NT2/D1 (cell line): ENCODE measurements around the gene NAA30.
A peak's percentile ranks its signal among the peaks of the same experiment; 100 is the strongest.

ENCODE experiments used
- DNase-seq: peaks from one replicate; pipeline ENCODE4 v3.0.0-alpha.2; 2011; ENCODE audit warnings: low read depth, low spot score
- H3K27me3 ChIP-seq: 2 replicates; pipeline ENCODE4 v1.6.0; 2011; ENCODE audit warnings: mild to moderate bottlenecking; ENCODE audit not compliant: insufficient read length, insufficient read depth
- H3K36me3 ChIP-seq: 2 replicates; pipeline ENCODE4 v1.6.1; 2011; ENCODE audit warnings: mild to moderate bottlenecking, low read length, mixed read lengths; ENCODE audit not compliant: insufficient read depth, insufficient read length
- H3K4me1 ChIP-seq: 2 replicates; pipeline ENCODE4 v1.5.1; 2011; ENCODE audit not compliant: insufficient read depth, insufficient read length
- H3K4me3 ChIP-seq: 2 replicates; pipeline ENCODE4 v1.5.1; 2011; ENCODE audit warnings: low read depth; ENCODE audit not compliant: insufficient read length
- H3K9ac ChIP-seq: 2 replicates; pipeline ENCODE4 v1.6.0; 2011; ENCODE audit warnings: low read depth; ENCODE audit not compliant: insufficient read length
- H3K9me3 ChIP-seq: 2 replicates; pipeline ENCODE4 v1.5.1; 2011; ENCODE audit warnings: mild to moderate bottlenecking, low read length; ENCODE audit not compliant: insufficient read depth
- SUZ12 ChIP-seq: IDR thresholded peaks from 2 replicates; pipeline ENCODE4 v1.6.1; 2011; ENCODE audit not compliant: insufficient read length, insufficient read depth; ENCODE audit errors: extremely low read depth
- YY1 ChIP-seq: IDR thresholded peaks from 2 replicates; pipeline ENCODE4 v1.6.1; 2011; ENCODE audit not compliant: insufficient read length, insufficient read depth
- ZNF274 ChIP-seq: IDR thresholded peaks from 2 replicates; pipeline ENCODE4 v1.6.1; 2011; ENCODE audit warnings: mild to moderate bottlenecking, low read depth, low read length

NAA30 gene

DNA sequence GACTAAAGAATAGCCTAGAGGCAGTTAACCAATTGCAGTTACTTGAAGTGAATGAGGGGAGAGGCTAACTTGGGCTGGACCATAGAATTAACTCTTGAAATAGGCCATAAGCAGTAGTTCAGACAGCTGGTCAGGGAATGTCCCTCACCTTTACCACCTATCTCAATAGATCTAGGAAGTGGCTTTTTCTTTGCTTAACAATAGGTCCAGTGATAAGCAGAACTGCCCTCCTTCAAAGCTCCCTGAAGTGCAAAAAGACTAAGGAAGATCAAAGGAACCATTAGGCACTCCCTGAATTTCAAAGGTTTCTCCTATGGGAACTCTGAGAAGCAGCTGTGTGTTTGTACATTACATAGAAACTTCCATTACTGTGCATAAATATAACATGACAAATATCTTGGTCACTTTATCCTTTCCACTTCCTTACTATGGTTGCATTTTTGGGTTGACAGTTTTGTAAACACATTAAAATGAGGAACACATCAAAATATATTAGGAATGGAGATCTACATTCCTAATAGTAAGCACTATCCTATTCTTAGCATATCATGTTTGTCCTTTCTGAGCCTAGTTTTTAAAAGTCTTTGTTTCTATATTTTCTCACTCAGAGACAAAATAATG, 7.2 kb upstream of the NAA30 start:
- Histone ChIP-seq H3K4me1 (no peaks in the 10 kb centered on the region), H3K4me3 (no peak overlapping the region), H3K36me3 (no peaks in the 10 kb centered on the region), H3K9ac (no peak overlapping the region), H3K27me3 (peaks cover 44% of the 10 kb centered on the region), H3K9me3 (no peaks in the 10 kb centered on the region)
- TF ChIP-seq SUZ12 = no peak
- no peak for DNase-seq

DNA sequence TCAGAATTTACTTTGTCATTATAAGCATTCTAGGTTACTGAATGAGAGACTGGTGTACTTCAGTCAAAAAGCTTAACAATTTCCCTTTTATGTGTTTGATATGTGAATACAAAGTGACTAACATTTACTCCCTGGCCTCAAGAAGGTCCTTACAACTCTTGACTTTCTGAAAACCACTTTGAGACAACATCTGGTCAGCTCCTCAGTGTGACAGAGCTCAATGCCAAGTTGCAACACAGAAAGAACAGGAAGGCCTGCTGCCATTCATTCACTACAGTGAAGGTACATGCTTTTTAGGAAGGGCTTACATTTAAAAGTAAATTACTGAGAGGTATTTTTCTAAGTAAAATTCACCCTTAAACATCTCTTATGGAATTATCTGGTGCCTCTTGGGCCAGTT, 2.3 kb upstream of the NAA30 start:
- H3K36me3 ChIP-seq = peaks cover 11% of the 10 kb centered on the region
- no peak for TF ChIP-seq YY1
- TF ChIP-seq ZNF274 = no peak
- TF ChIP-seq SUZ12 = no peak
- no peaks in the 10 kb centered on the region for H3K4me1 ChIP-seq
- DNase-seq = no peak
- no peak overlapping the region for H3K9ac ChIP-seq
- peaks cover 28% of the 10 kb centered on the region for H3K27me3 ChIP-seq
- H3K4me3 ChIP-seq = no peak overlapping the region
- H3K9me3 ChIP-seq = no peaks in the 10 kb centered on the region

DNA sequence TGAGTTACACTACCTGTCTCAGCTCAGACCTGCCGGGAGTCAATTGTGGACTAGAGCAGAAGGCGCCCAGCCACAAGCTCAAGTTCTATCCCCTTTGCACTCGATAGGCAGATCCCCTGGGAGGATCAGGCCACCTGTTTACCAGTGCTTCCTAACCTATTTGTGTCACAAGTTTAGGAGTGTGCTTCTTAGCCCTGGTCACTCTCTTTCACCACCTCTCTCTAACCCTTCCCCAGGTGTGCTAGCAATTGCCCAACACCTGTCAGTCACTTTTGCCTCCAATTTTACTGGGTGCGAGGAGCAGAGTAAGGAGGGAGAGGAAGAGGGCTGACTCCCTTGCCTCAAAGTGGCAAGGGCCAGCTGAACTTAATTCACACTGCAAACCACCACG, 745 bp upstream of the NAA30 start:
- H3K4me1 ChIP-seq = no peaks in the 10 kb centered on the region
- H3K4me3 ChIP-seq = peak overlapping the region; percentile 71

DNA sequence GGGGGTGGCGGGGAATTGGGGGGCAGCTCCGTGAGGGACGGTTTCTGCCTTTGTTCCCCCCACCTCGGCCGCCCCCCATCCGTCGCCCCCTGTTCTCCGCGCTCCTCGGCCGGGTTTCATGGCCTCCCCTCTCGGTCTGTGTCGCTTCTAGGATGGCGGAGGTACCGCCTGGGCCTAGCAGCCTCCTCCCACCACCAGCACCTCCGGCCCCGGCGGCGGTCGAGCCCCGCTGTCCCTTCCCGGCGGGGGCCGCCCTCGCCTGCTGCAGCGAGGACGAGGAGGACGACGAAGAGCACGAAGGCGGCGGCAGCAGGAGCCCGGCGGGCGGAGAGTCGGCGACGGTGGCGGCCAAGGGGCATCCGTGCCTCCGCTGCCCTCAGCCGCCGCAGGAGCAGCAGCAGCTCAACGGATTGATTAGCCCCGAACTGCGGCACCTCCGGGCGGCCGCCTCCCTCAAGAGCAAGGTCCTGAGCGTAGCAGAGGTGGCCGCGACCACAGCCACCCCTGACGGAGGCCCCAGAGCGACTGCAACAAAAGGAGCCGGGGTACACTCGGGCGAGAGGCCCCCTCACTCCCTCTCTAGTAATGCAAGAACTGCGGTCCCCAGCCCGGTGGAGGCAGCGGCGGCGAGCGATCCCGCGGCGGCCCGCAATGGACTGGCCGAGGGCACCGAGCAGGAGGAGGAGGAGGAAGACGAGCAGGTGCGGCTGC, 575 bp downstream of the NAA30 start:
- peak overlapping the region; percentile 71 for H3K4me3 ChIP-seq
- TF ChIP-seq YY1 (no peak), SUZ12 (no peak), ZNF274 (no peak)
- peaks cover 7% of the 10 kb centered on the region for H3K27me3 ChIP-seq
- H3K36me3 ChIP-seq = peaks cover 13% of the 10 kb centered on the region
- no peaks in the 10 kb centered on the region for H3K4me1 ChIP-seq
- H3K9ac ChIP-seq = peak overlapping the region; percentile 66
- DNase-seq = no peak
- no peaks in the 10 kb centered on the region for H3K9me3 ChIP-seq

More for the DNA sequence above, 745 bp upstream of the NAA30 start:
- TF ChIP-seq SUZ12 (no peak), ZNF274 (no peak)
- no peaks in the 10 kb centered on the region for H3K9me3 ChIP-seq
- H3K27me3 ChIP-seq = peaks cover 21% of the 10 kb centered on the region
- DNase-seq = no peak
- peaks cover 13% of the 10 kb centered on the region for H3K36me3 ChIP-seq
- H3K9ac ChIP-seq = peak overlapping the region; percentile 66

DNA sequence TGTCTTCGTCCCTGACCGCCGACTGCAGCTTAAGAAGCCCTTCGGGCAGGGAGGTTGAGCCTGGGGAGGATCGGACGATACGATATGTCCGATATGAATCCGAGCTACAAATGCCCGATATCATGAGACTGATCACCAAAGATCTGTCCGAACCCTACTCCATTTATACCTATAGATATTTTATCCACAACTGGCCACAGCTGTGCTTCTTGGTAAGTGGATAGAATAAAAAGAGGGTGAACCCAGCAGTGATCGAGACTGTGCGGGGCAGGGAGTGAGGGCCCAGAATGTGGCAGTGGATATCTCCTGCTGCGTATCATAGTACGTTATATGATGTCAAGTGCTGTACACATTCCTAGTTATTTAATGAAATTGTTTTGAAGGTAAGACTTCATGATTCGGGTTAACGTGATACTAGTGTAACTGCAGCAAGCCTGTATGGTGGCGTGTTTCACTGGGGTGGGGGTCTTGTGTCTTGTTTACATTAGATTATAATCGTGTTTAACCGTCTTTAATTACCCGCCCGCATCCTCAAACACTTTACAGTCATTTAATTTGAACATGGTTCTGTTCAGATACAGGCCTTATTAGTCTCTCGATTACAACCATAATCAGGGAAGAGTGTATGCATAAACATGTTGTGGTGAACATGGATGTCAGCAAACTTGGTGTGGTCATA, 1.3 kb downstream of the NAA30 start:
- no peaks in the 10 kb centered on the region for H3K9me3 ChIP-seq
- no peaks in the 10 kb centered on the region for H3K4me1 ChIP-seq
- H3K4me3 ChIP-seq = peak overlapping the region; percentile 71
- peaks cover 17% of the 10 kb centered on the region for H3K36me3 ChIP-seq
- H3K9ac ChIP-seq = peak overlapping the region; percentile 66
- H3K27me3 ChIP-seq = peaks cover 1% of the 10 kb centered on the region
- TF ChIP-seq SUZ12 (no peak), ZNF274 (no peak), YY1 (no peak)
- DNase-seq = no peak

DNA sequence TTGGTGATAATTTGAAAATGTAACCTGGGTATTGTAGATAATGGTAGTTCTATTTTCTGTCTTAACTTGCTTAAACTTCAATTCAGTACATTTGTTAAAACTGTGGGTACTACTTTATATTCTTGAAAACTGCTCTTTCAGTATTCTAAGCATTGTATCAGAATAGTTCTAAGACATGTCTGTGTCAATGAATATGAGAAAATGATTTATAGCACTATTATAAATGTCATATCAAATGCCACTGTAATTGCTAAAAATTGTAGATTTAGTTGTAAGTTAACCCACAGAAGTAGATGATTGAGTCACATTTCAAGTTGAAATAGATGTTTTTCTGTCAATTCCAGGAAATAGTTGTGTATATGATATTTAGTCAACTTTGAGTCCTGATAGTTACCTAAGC, 2.4 kb downstream of the NAA30 start:
- no peaks in the 10 kb centered on the region for H3K4me1 ChIP-seq
- no peak overlapping the region for H3K9ac ChIP-seq
- no peaks in the 10 kb centered on the region for H3K9me3 ChIP-seq
- no peak overlapping the region for H3K4me3 ChIP-seq
- TF ChIP-seq YY1 (no peak), ZNF274 (no peak), SUZ12 (no peak)
- no peak for DNase-seq
- peaks cover 26% of the 10 kb centered on the region for H3K36me3 ChIP-seq
- H3K27me3 ChIP-seq = no peaks in the 10 kb centered on the region

DNA sequence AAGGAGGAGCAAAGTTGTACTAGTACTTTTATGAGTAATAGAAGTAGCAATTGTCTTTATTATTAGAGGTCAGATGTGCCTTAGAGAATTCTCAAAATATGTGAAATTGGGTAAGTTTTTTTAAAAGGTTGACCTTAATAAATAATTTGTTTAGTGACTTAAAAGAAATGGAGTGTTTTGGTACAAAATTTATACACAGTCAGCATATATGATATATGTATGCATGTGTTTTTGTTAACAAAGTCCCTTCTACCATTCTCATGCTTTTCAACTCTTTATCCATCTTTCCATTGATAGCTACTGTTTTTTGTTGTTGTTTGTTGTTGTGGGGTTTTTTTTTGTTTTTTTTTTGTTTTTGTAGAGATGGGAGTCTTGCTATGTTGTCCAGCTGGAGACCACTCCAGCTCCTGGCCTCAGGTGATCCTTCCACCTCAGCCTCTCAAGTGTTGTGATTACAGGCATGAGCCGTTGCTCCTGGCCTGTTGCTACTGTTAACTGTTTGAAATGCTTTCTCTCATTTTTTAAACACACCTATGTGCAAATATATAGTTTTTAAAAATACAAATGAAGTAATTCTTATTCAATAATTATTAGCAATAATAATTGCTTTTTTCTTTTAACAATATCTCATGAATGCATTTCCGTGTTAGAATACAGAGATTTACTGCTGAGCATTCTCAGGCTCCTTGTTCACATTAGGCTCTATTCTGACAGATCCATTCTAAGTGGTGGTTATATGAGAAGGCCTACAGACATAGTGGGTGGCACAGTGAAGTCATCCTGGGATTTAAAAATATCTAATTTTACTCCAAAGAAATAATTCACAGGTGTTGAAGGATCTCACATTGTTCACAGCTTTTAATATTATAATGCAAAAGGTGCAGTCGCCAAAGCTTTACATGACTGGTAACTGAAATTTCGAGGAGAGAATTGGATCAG, 10.4 kb downstream of the NAA30 start:
- TF ChIP-seq YY1 (no peak), ZNF274 (no peak), SUZ12 (no peak)
- Histone ChIP-seq H3K4me3 (no peak overlapping the region), H3K4me1 (no peaks in the 10 kb centered on the region), H3K27me3 (no peaks in the 10 kb centered on the region), H3K9me3 (no peaks in the 10 kb centered on the region), H3K9ac (no peak overlapping the region), H3K36me3 (peaks cover 55% of the 10 kb centered on the region)
- no peak for DNase-seq
